ENCODE measurements around the gene TOE1. TPM values are rescaled to one million over a fixed set of nuclear protein-coding genes. Genes with fewer than 3 reads are reported as not detected.

Gene TOE1
- total and polyA plus RNA-seq, 2 of the 8 experiments (the other 6 are each of a cell fraction or from before 2014, with no cell fraction given), result 15.2 to 25.8 TPM

DNA sequence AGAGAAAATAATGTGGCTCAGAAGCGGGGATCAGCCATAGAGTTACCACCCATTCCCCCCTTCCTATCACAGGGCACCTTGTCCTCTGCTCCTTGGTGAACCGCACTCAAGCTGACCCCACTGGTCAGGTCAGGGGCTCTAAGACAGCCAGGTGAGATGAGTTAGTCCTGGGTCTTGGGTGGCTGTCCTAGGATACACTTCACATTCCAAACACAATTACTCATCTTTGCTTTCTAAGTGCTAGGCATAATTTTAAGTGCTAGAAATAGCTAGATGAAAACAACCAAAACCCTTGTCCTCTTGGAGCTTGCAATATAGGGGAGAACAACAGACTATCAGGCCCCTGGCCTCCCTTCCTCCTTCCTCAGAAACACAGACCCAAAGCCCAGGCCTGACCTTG lies 8.1 kb downstream of the TOE1 start:
- Histone ChIP-seq H3K4me2 (ENCODE audit: insufficient read depth in 1 of 2, low read depth in 2 of 2, low read length in 2 of 2) (no peak overlapping the region), H2AK5ac (ENCODE audit: low read depth, low read length) (no peak overlapping the region), H2BK120ac (replicated peaks; ENCODE audit: low read depth, low read length) (no peak overlapping the region), H3K27ac (ENCODE audit: low read depth, low read length) (no peak overlapping the region), H3K56ac (replicated peaks; ENCODE audit: insufficient read length, low read depth, low read length) (no peak overlapping the region), H4K8ac (ENCODE audit: extremely low read depth, insufficient read depth, low read length) (no peak overlapping the region), H3K14ac (ENCODE audit: insufficient read length) (no peak overlapping the region), H3K18ac (ENCODE audit: extremely low read depth, low read length) (no peak overlapping the region), H4K91ac (replicated peaks; ENCODE audit: insufficient read length, low read length) (no peak overlapping the region), H3K4me3 (ENCODE audit: extremely low read depth in 1 of 4, insufficient read depth in 2 of 4, low read depth in 3 of 4, low read length in 4 of 4) (no peak overlapping the region), H2AFZ (ENCODE audit: low read length) (no peak overlapping the region), H3K9ac (replicated peaks in 1 of 4; ENCODE audit: extremely low read depth in 1 of 4, low read depth in 3 of 4, low read length in 3 of 4) (no peak overlapping the region), H2BK12ac (ENCODE audit: low read depth, low read length) (no peak overlapping the region), H4K5ac (ENCODE audit: insufficient read length, low read depth, low read length) (no peak overlapping the region), H3K4me1 (replicated peaks in 1 of 4; ENCODE audit: control insufficient read depth in 3 of 4, insufficient read depth in 4 of 4, low read length in 3 of 4) (no peaks in the 10 kb centered on the region), H3K4ac (replicated peaks; ENCODE audit: insufficient read length, low read depth, low read length) (no peak overlapping the region), H2BK5ac (ENCODE audit: low read depth, low read length) (no peak overlapping the region), H3K23ac (ENCODE audit: insufficient read length) (no peak overlapping the region), H3K9me3 (ENCODE audit: insufficient read depth in 2 of 2, low read depth in 1 of 2, low read length in 1 of 2) (no peaks in the 10 kb centered on the region), H2BK20ac (ENCODE audit: low read length) (no peak overlapping the region), H3K79me2 (ENCODE audit: control insufficient read depth in 1 of 2, insufficient read depth in 2 of 2, low read length in 2 of 2) (no peaks in the 10 kb centered on the region), H3K36me3 (ENCODE audit: control insufficient read depth in 2 of 4, insufficient read depth in 4 of 4, low read length in 3 of 4) (peaks cover 8 to 27% (median 21%) of the 10 kb centered on the region in 4 experiments; a peak in 7 of 8 replicates), H3K23me2 (ENCODE audit: low read depth, low read length) (no peaks in the 10 kb centered on the region), H4K20me1 (replicated peaks in 1 of 2; ENCODE audit: control insufficient read depth in 1 of 2, insufficient read depth in 2 of 2, low read length in 2 of 2) (no peaks in the 10 kb centered on the region), H3K27me3 (replicated peaks in 1 of 4; ENCODE audit: control insufficient read depth in 3 of 4, extremely low read depth in 1 of 4, insufficient read depth in 3 of 4, low read length in 3 of 4) (no peaks in the 10 kb centered on the region), H3K79me1 (ENCODE audit: low read depth, low read length) (no peaks in the 10 kb centered on the region), H2BK15ac (ENCODE audit: low read length) (no peak overlapping the region)
- no peak for DNase-seq (ENCODE audit: low read depth in 1 of 2, low spot score in 2 of 2)
- 88% methylated on average over 2 of the region's 2 CpGs; no CpG with 5 or more reads in 1 of the 2 experiments for WGBS, 2 experiments (ENCODE audit: extremely low coverage in 1 of 2, insufficient coverage in 1 of 2, insufficient read length in 1 of 2, insufficient replicate concordance in 2 of 2, low coverage in 1 of 2, low lambda C conversion rate in 2 of 2, missing lambda C conversion rate in 1 of 2)
- FAIRE-seq, result no peak
- ChIA-PET POLR2A (ENCODE audit: partially characterized antibody) (interaction anchor here (0.6 to 21.4 kb wide), 12 partner anchors 5 to 882 kb away, joined by 3 to 472 read pairs (median 4); partner anchors contain the start of genes CCDC163, HPDL, MMACHC and MUTYH), CTCF (ENCODE audit: partially characterized antibody) (interaction anchor here (0.7 to 13.4 kb wide), 10 partner anchors 9 to 535 kb away, joined by 3 to 139 read pairs (median 4); partner anchors contain the start of genes CCDC163, MMACHC, MUTYH and TOE1)
- TF ChIP-seq, protein P1, sequence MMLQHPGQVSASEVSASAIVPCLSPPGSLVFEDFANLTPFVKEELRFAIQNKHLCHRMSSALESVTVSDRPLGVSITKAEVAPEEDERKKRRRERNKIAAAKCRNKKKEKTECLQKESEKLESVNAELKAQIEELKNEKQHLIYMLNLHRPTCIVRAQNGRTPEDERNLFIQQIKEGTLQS (IDR thresholded peaks at IDR 0.05; ENCODE audit: insufficient read depth, low read depth, low read length), result no peak
- no peak for TF ChIP-seq ZNF274 (IDR thresholded peaks at IDR 0.05; ENCODE audit: borderline replicate concordance, extremely low read depth, low read length)
- TF ChIP-seq JUN (IDR thresholded peaks at IDR 0.05; ENCODE audit: low read depth, low read length), result no peak
- 0 out of 2 replicates have a peak, but pooled peaks have one; percentile 23 for TF ChIP-seq POLR2AphosphoS5 (IDR thresholded peaks at IDR 0.05; ENCODE audit: low read depth, low read length)
- no peak for TF ChIP-seq CEBPB (IDR thresholded peaks at IDR 0.05; ENCODE audit: low read depth, low read length)
